IMR-90 (cell line): Measurements from ENCODE around the gene SLC25A28. TPM values are rescaled to one million over a fixed set of nuclear protein-coding genes. Genes with fewer than 3 reads are reported as not detected.

Experiments used
- ATAC-seq: fragments of 200-7000 bp; cut with Tn5 transposase; 2 replicates; pipeline ENCODE4 v1.9.1; 2020; ENCODE audit warnings: low read depth, mild to moderate bottlenecking, moderate library complexity
- BruUV-seq: library from RNA; stranded (reverse); fragments of 400-500 nt; replicated peaks from 2 replicates; lab custom pipeline; 2021; lab: Mats Ljungman, UMichigan
- CTCF ChIA-PET: fragments of 300-600 bp; formaldehyde crosslinking; extraction: SDS; loops from one replicate; lab custom pipeline; 2021; ENCODE audit warnings: antibody characterized with exemption; lab: Yijun Ruan, JAX
- POLR2A ChIA-PET: fragments of 300-600 bp; sonication (Branson Sonifier 250); formaldehyde crosslinking; loops from one replicate; lab custom pipeline; 2022; ENCODE audit warnings: antibody characterized with exemption; ENCODE audit not compliant: unreplicated experiment; lab: Charles Lee
- DNase-seq: peaks from one replicate; pipeline ENCODE4 v3.0.0; 2013
- H2AFZ ChIP-seq: replicated peaks from 2 replicates; pipeline ENCODE3; 2013; ENCODE audit warnings: low read length, mild to moderate bottlenecking; ENCODE audit not compliant: poor library complexity
- H2AK5ac ChIP-seq: 2 replicates; pipeline ENCODE4 v1.6.1; 2013; ENCODE audit warnings: low read depth, low read length, inconsistent platforms
- H2AK9ac ChIP-seq: replicated peaks from 2 replicates; pipeline ENCODE3; 2013; ENCODE audit warnings: mild to moderate bottlenecking, low read depth, low read length, moderate library complexity; ENCODE audit not compliant: poor library complexity
- H2BK120ac ChIP-seq: 2 replicates; pipeline ENCODE4 v1.6.1; 2013; ENCODE audit warnings: low read depth, low read length, inconsistent platforms
- H2BK15ac ChIP-seq: 3 replicates; pipeline ENCODE4 v1.6.1; 2013; ENCODE audit warnings: low read depth, low read length, inconsistent platforms
- H2BK20ac ChIP-seq: 2 replicates; pipeline ENCODE4 v1.6.1; 2013; ENCODE audit warnings: low read depth, mild to moderate bottlenecking, inconsistent platforms, low read length, moderate library complexity
- H2BK5ac ChIP-seq: 2 replicates; pipeline ENCODE4 v1.6.1; 2013; ENCODE audit warnings: mild to moderate bottlenecking, low read depth, low read length, inconsistent platforms; ENCODE audit not compliant: poor library complexity, severe bottlenecking
- H3K14ac ChIP-seq: replicated peaks from 2 replicates; pipeline ENCODE4 v1.6.1; 2013; ENCODE audit warnings: low read depth, low read length, inconsistent platforms
- H3K18ac ChIP-seq: 2 replicates; pipeline ENCODE4 v1.6.1; 2013; ENCODE audit warnings: low read depth, low read length, control low read depth
- H3K23ac ChIP-seq: 2 replicates; pipeline ENCODE4 v1.6.1; 2013; ENCODE audit warnings: low read depth, low read length, inconsistent platforms
- H3K27ac ChIP-seq: 2 replicates; pipeline ENCODE4 v1.5.1; 2013; ENCODE audit warnings: mild to moderate bottlenecking, control low read depth, low read length; ENCODE audit not compliant: insufficient read depth
- H3K27me3 ChIP-seq: 2 replicates; pipeline ENCODE4 v1.6.1; 2013; ENCODE audit warnings: low read length; ENCODE audit not compliant: control insufficient read depth, insufficient read depth
- H3K36me3 ChIP-seq: 2 replicates; pipeline ENCODE4 v1.6.1; 2013; ENCODE audit warnings: low read length, mixed read lengths; ENCODE audit not compliant: control insufficient read depth, insufficient read depth
- H3K4ac ChIP-seq: 2 replicates; pipeline ENCODE4 v1.6.1; 2013; ENCODE audit warnings: low read depth, low read length, inconsistent platforms
- H3K4me1 ChIP-seq: 2 replicates; pipeline ENCODE4 v1.6.1; 2013; ENCODE audit warnings: low read length, mixed read lengths; ENCODE audit not compliant: control insufficient read depth, insufficient read depth
- H3K4me2 ChIP-seq: 2 replicates; pipeline ENCODE4 v1.6.1; 2013; ENCODE audit warnings: low read depth, mild to moderate bottlenecking, control low read depth, low read length, moderate library complexity
- H3K4me3 ChIP-seq: 2 replicates; pipeline ENCODE4 v1.5.1; 2013; ENCODE audit warnings: low read depth, mild to moderate bottlenecking, control low read depth, low read length, moderate library complexity; ENCODE audit not compliant: insufficient read depth
- H3K56ac ChIP-seq: 2 replicates; pipeline ENCODE4 v1.6.1; 2013; ENCODE audit warnings: low read length, inconsistent platforms; ENCODE audit not compliant: insufficient read depth; ENCODE audit errors: extremely low read depth
- H3K79me1 ChIP-seq, 2 experiments: 2 replicates each; pipeline ENCODE4 v1.6.1; 2013; ENCODE audit warnings: low read length in 2 of 2, inconsistent platforms in 1 of 2, low read depth in 1 of 2
- H3K9ac ChIP-seq: 2 replicates; pipeline ENCODE4 v1.6.1; 2013; ENCODE audit warnings: low read depth, low read length, control low read depth
- H3K9me1 ChIP-seq: 2 replicates; pipeline ENCODE4 v1.6.1; 2013; ENCODE audit warnings: low read length, inconsistent platforms; ENCODE audit not compliant: insufficient read depth
- H3K9me3 ChIP-seq: 2 replicates; pipeline ENCODE4 v1.6.1; 2013; ENCODE audit warnings: low read length; ENCODE audit not compliant: control insufficient read depth, insufficient read depth
- H4K20me1 ChIP-seq: 2 replicates; pipeline ENCODE4 v1.6.1; 2013; ENCODE audit warnings: low read length, inconsistent platforms; ENCODE audit not compliant: insufficient read depth
- H4K5ac ChIP-seq: 2 replicates; pipeline ENCODE4 v1.6.1; 2013; ENCODE audit warnings: mild to moderate bottlenecking, low read depth, low read length, control low read depth
- H4K8ac ChIP-seq, 2 experiments: 2 replicates each; pipeline ENCODE4 v1.6.1; 2013; ENCODE audit warnings: low read depth in 2 of 2, low read length in 2 of 2, control low read depth in 1 of 2, inconsistent platforms in 1 of 2
- H4K91ac ChIP-seq: 2 replicates; pipeline ENCODE4 v1.6.1; 2013; ENCODE audit warnings: low read depth, low read length, inconsistent platforms; ENCODE audit not compliant: insufficient read depth
- CHD1 ChIP-seq: IDR thresholded peaks from 2 replicates; pipeline ENCODE4 v1.6.1; 2012; ENCODE audit warnings: low read depth, low read length, improper control_type of control experiment
- FOS ChIP-seq: fragments of 150-350 bp; IDR thresholded peaks from 2 replicates; pipeline ENCODE4 v1.6.1; 2016; ENCODE audit warnings: low read depth, low read length
- MAZ ChIP-seq: IDR thresholded peaks from 2 replicates; pipeline ENCODE4 v1.6.1; 2012; ENCODE audit warnings: low read depth, mild to moderate bottlenecking, low read length, improper control_type of control experiment, moderate library complexity, borderline replicate concordance
- NFE2L2 ChIP-seq: fragments of 150-350 bp; IDR thresholded peaks from 2 replicates; pipeline ENCODE4 v1.6.1; 2016; ENCODE audit warnings: low read depth, mild to moderate bottlenecking, low read length
- POLR2A ChIP-seq: IDR thresholded peaks from 2 replicates; pipeline ENCODE4 v1.6.1; 2012; ENCODE audit warnings: mild to moderate bottlenecking, low read depth, low read length
- SMC3 ChIP-seq: fragments of 150-350 bp; IDR thresholded peaks from 2 replicates; pipeline ENCODE4 v1.6.1; 2016; ENCODE audit warnings: low read depth, mild to moderate bottlenecking, antibody characterized with exemption, low read length, moderate library complexity
- WGBS, 2 experiments: methylation state at CpG; one replicate each; pipeline versions ENCODE4 v1.1.5 to v1.1.7; 2013; ENCODE audit warnings: missing lambda C conversion rate in 2 of 2; ENCODE audit not compliant: insufficient read length in 1 of 2; ENCODE audit errors: extremely low coverage in 2 of 2; 5-methylcytosine and 5-hydroxymethylcytosine counted together
- dilution Hi-C: fragments of 300-500 bp; cut with HindIII; formaldehyde crosslinking; loops from one replicate; pipeline ENCODE4 v1.14.3; 2018; ENCODE audit warnings: low sequenced_read_pairs; ENCODE audit not compliant: unreplicated experiment
- in situ Hi-C: fragments of 300-500 bp; cut with MboI; formaldehyde crosslinking; loops from 3 replicates; pipeline ENCODE4 v1.14.3; 2019; ENCODE audit warnings: low sequenced_read_pairs, inconsistent platforms, mixed read lengths
- intact Hi-C: fragments of 100-400 bp; cut with micrococcal nuclease; formaldehyde crosslinking; loops from 2 replicates; pipeline ENCODE4 v1.10.0; 2022
- polyA plus RNA-seq, 3 experiments: library from polyadenylated mRNA; depleted of rRNA; stranded (reverse); fragments of >200 nt; gene quantifications; 2 replicates each; pipeline ENCODE4 v1.2.3, GENCODE V29; 2012; ENCODE audit warnings: low replicate concordance in 1 of 3
- total RNA-seq: library from RNA; depleted of rRNA; stranded (reverse); fragments of >200 nt; gene quantifications from 2 replicates; pipeline ENCODE4 v1.2.3, GENCODE V29; 2012
- TF ChIP-seq, protein P1 (sequence below): conservative IDR thresholded peaks from 2 replicates; pipeline ENCODE4 v1.5.1; 2012; ENCODE audit warnings: mild to moderate bottlenecking, low read depth, low read length, improper control_type of control experiment

The SLC25A28 gene
- total and polyA plus RNA-seq, 2 of the 4 experiments (the other 2 are of a cell fraction): 13.1 to 29.8 TPM

DNA sequence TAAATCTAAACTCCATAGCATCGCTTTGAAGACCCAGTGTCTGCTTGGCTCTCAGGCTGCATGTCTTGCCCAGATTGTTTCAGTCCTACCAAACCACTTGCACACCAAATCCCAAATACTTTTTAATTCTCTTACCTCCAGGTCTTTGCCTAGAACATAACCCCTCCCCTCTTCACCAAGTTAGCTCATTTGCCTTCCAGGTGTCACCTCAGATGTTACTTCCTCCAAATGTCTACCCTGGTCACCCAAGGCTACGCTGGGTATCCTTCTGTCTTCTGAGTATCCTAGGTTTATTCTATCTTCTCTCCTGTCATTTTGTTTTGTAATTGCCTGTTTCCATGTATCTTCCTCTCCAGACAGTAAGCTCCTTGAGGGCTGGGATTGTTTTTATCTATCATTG lies 11.1 kb downstream of the SLC25A28 start:
- Histone ChIP-seq H3K36me3 (peaks cover 26% of the 10 kb centered on the region), H4K8ac (no peak overlapping the region), H4K91ac (no peak overlapping the region), H4K20me1 (no peaks in the 10 kb centered on the region), H3K79me1 (peaks cover 0 to 6% of the 10 kb centered on the region in 2 experiments; a peak in 2 of 4 replicates), H3K4me1 (no peaks in the 10 kb centered on the region), H2BK120ac (no peak overlapping the region), H2BK15ac (no peak overlapping the region), H2BK5ac (no peak overlapping the region), H2BK20ac (no peak overlapping the region), H3K9me1 (no peaks in the 10 kb centered on the region), H2AFZ (no peak overlapping the region), H3K4me2 (no peak overlapping the region), H2AK9ac (no peak overlapping the region), H3K27me3 (no peaks in the 10 kb centered on the region), H3K23ac (no peak overlapping the region), H3K4ac (no peak overlapping the region), H4K5ac (no peak overlapping the region), H3K4me3 (no peak overlapping the region), H3K27ac (no peak overlapping the region), H3K18ac (no peak overlapping the region), H3K9me3 (no peaks in the 10 kb centered on the region), H3K56ac (no peak overlapping the region), H2AK5ac (no peak overlapping the region), H3K9ac (no peak overlapping the region), H3K14ac (no peak overlapping the region)
- POLR2A ChIA-PET: no interaction called here
- CTCF ChIA-PET: interaction anchor here (1.9 kb wide), 1 partner anchor 173 kb away, joined by 8 read pairs; no protein-coding TSS in a partner anchor
- no TSS peak for BruUV-seq
- 100% methylated on average over 1 of the region's 2 CpGs; no CpG with 5 or more reads in 1 of the 2 experiments for WGBS, 2 experiments
- dilution Hi-C loops: no loop called here
- DNase-seq (no peak), ATAC-seq (no peak)
- TF ChIP-seq FOS (no peak), SMC3 (no peak), CHD1 (no peak), MAZ (no peak), POLR2A (no peak), NFE2L2 (no peak)
- TF ChIP-seq, protein P1, sequence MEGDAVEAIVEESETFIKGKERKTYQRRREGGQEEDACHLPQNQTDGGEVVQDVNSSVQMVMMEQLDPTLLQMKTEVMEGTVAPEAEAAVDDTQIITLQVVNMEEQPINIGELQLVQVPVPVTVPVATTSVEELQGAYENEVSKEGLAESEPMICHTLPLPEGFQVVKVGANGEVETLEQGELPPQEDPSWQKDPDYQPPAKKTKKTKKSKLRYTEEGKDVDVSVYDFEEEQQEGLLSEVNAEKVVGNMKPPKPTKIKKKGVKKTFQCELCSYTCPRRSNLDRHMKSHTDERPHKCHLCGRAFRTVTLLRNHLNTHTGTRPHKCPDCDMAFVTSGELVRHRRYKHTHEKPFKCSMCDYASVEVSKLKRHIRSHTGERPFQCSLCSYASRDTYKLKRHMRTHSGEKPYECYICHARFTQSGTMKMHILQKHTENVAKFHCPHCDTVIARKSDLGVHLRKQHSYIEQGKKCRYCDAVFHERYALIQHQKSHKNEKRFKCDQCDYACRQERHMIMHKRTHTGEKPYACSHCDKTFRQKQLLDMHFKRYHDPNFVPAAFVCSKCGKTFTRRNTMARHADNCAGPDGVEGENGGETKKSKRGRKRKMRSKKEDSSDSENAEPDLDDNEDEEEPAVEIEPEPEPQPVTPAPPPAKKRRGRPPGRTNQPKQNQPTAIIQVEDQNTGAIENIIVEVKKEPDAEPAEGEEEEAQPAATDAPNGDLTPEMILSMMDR: no peak
- in situ Hi-C loops: no loop called here
- intact Hi-C loops: no loop called here
